Activated T-cell treated with anti-CD3 and anti-CD28 coated beads, Interleukin-2, amount 50 U/mL, for 24 hours (primary cell): ENCODE data around the gene ISY1.
"Not testable (repeated sequence)": the region's sequence is repeated elsewhere in the genome, so short reads cannot be mapped to it uniquely, and the experiment has no call there.

ENCODE experiments used
- DNase-seq: peaks from one replicate; pipeline ENCODE4 v3.0.0-alpha.2; 2020
- H3K27ac Mint-ChIP-seq: 2 replicates; pipeline ENCODE4 v1.8.0; 2020; ENCODE audit warnings: mild to moderate bottlenecking, mixed read lengths
- H3K27me3 Mint-ChIP-seq: 2 replicates; pipeline ENCODE4 v1.8.0; 2020; ENCODE audit warnings: mixed read lengths
- H3K36me3 Mint-ChIP-seq: 2 replicates; pipeline ENCODE4 v1.8.0; 2020; ENCODE audit warnings: low read depth, mixed read lengths
- H3K4me1 Mint-ChIP-seq: 2 replicates; pipeline ENCODE4 v1.8.0; 2020; ENCODE audit warnings: low read depth, mixed read lengths
- H3K4me3 Mint-ChIP-seq: 2 replicates; pipeline ENCODE4 v1.8.0; 2020; ENCODE audit warnings: mild to moderate bottlenecking, moderate library complexity, mixed read lengths
- H3K9me3 Mint-ChIP-seq: 2 replicates; pipeline ENCODE4 v1.8.0; 2020; ENCODE audit warnings: mixed read lengths

ISY1 gene

GRCh38 chr3:129101370-129102138 lies 59.3 kb downstream of the ISY1 start:
- Mint-ChIP-seq H3K36me3 (peaks cover 66% of the 10 kb centered on the region), H3K4me1 (peaks cover 80% of the 10 kb centered on the region), H3K27me3 (no peaks in the 10 kb centered on the region), H3K9me3 (no peaks in the 10 kb centered on the region), H3K4me3 (no peak overlapping the region), H3K27ac (peak overlapping the region; percentile 70)
- no peak for DNase-seq

GRCh38 chr3:129100274-129100673 lies 60.6 kb downstream of the ISY1 start:
- Mint-ChIP-seq H3K9me3 (no peaks in the 10 kb centered on the region), H3K27ac (peak overlapping the region; percentile 70), H3K27me3 (no peaks in the 10 kb centered on the region), H3K4me3 (no peak overlapping the region), H3K4me1 (peaks cover 73% of the 10 kb centered on the region), H3K36me3 (peaks cover 59% of the 10 kb centered on the region)
- no peak for DNase-seq

- peak overlapping the region; percentile 61 for H3K27ac Mint-ChIP-seq
- no peak overlapping the region for H3K4me3 Mint-ChIP-seq
- DNase-seq: no peak
- no peaks in the 10 kb centered on the region for H3K9me3 Mint-ChIP-seq
- peaks cover 29% of the 10 kb centered on the region for H3K4me1 Mint-ChIP-seq
- no peaks in the 10 kb centered on the region for H3K27me3 Mint-ChIP-seq
- peaks cover 63% of the 10 kb centered on the region for H3K36me3 Mint-ChIP-seq
These were observed 65.6 kb downstream of the ISY1 start for GRCh38 chr3:129095285-129095684.

DNA sequence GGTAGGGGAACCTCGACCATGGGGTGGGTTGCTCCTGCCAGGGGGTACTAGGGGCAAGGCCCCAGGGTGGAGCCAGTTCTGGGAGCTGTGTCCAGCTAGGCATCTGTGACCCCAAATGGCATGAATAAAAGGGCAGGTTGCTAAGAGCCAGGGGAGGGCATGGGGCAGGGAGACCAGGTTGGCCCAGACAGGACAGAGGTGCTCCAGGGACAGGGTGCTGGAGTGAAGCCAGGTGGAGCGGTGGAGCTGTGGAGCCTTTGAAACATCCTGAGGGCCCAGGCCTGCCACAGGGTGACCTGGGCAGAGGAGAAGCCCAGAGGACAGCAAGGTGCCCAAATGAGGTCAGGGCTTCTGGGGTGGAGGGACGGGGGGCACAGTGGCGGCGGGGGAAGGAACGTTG lies 72.6 kb downstream of the ISY1 start:
- DNase-seq, H3K27ac Mint-ChIP-seq, H3K9me3 Mint-ChIP-seq, H3K27me3 Mint-ChIP-seq, H3K4me1 Mint-ChIP-seq, H3K4me3 Mint-ChIP-seq: not testable (repeated sequence)
- peaks cover 15% of the 10 kb centered on the region for H3K36me3 Mint-ChIP-seq

DNA sequence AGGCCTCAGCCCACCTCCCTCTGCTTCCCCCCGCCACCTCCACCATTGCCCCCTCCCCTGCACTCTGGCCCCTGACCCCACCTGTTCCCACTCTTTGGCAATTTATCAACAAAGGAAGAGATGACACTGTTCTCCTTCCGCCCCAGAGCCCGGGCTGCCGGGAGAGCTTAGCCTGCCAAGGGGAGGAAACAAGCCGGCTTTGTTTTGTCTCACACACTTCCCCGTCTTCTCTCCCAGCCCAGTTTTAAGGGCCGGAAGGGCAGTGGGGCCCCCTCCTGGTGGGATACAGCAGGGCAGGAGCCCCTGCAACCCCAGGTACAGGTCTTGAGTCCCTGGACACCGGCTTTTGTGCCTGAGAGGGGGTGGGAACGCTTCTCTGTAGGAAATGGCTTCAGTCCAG lies 73.0 kb downstream of the ISY1 start:
- H3K4me1 Mint-ChIP-seq, H3K27me3 Mint-ChIP-seq, DNase-seq, H3K9me3 Mint-ChIP-seq, H3K4me3 Mint-ChIP-seq, H3K27ac Mint-ChIP-seq: not testable (repeated sequence)
- peaks cover 14% of the 10 kb centered on the region for H3K36me3 Mint-ChIP-seq

DNA sequence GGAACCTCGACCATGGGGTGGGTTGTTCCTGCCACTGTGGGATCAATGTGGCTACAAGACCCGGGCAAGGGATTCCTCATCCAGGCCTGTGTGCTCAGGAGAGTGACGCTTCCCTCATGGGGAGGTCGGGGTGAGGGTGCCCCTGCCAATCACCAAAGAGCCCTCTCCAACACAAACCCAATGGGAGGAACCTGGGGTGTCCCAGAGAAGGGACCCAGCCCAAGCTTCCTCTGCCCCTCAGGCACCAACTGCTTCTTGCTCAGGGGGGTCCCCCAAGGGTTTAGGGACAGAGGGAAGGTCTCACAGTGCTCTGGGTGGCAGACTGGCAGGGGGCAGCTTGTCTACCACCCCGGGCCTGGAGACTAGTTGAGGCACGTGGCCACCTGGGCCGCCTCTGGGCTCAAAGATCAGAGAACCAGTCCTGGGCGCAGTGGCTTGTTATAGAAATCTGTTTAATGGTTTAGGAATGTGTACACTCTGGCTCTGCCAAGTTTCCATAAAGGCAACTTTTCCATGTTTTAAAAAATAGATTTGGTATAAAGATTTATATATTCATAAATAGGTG lies 73.6 kb downstream of the ISY1 start:
- Mint-ChIP-seq H3K4me3 (no peak overlapping the region), H3K36me3 (peaks cover 12% of the 10 kb centered on the region), H3K9me3 (no peaks in the 10 kb centered on the region), H3K4me1 (no peaks in the 10 kb centered on the region), H3K27me3 (no peaks in the 10 kb centered on the region), H3K27ac (no peak overlapping the region)
- no peak for DNase-seq

GRCh38 chr3:129085818-129086217 lies 75.0 kb downstream of the ISY1 start:
- Mint-ChIP-seq H3K9me3 (no peaks in the 10 kb centered on the region), H3K4me1 (peaks cover 7% of the 10 kb centered on the region), H3K27me3 (no peaks in the 10 kb centered on the region), H3K36me3 (no peaks in the 10 kb centered on the region), H3K4me3 (no peak overlapping the region), H3K27ac (no peak overlapping the region)
- no peak for DNase-seq

DNA sequence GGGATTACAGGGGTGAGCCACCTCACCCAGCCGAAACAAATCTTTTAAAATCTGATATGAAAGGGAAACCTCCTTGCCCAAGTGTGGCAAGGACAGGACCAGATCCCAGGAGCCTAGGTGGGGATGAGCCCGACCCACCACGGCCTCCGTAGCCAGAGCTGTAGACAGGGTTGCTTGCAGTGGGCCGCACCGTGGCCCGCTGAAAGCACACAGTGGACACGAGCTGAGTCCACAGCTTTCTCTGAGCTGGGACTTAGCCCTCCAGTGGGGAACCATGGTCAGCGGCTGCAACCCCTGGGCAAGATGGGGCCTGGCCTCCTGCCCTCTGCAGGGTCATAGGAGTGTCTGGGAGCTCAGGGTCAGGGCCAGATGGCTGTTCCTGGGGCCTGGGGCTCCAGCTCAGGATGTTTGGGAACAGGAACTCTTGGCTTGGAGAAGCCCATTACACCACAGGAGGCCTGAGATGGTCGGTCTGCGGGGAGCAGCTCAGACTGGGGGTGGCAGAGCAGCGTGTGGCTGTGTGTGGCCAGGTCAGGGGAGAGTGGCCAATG lies 75.6 kb downstream of the ISY1 start:
- H3K4me1 Mint-ChIP-seq: peaks cover 7% of the 10 kb centered on the region
- no peaks in the 10 kb centered on the region for H3K36me3 Mint-ChIP-seq

DNA sequence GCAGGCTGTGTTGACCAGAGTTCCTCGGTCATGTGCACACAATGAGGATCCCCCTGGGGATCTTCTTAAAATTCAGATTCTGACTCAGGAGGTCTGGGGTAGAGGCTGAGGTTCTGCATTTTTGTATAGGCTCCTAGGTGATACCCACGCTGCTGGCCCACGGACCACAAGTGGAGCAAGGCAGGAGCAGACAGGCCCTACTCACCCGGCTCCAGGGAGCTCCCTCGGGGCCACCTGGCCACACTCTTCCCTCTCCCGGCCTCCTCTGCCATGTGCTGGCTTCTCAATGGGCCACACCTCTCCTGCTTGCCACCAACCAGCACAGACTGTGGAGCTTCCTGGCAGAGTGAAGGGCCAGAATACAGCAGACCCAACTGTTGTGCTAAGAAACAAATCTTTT lies 76.4 kb downstream of the ISY1 start:
- H3K27ac Mint-ChIP-seq: no peak overlapping the region
- H3K4me3 Mint-ChIP-seq: no peak overlapping the region
- peaks cover 7% of the 10 kb centered on the region for H3K4me1 Mint-ChIP-seq
- DNase-seq: no peak
- no peaks in the 10 kb centered on the region for H3K36me3 Mint-ChIP-seq
- no peaks in the 10 kb centered on the region for H3K9me3 Mint-ChIP-seq
- H3K27me3 Mint-ChIP-seq: no peaks in the 10 kb centered on the region

More for the DNA sequence above, 75.6 kb downstream of the ISY1 start:
- Mint-ChIP-seq H3K4me3 (no peak overlapping the region), H3K9me3 (no peaks in the 10 kb centered on the region), H3K27ac (no peak overlapping the region), H3K27me3 (no peaks in the 10 kb centered on the region)
- no peak for DNase-seq

GRCh38 chr3:129082026-129082425 lies 78.8 kb downstream of the ISY1 start:
- Mint-ChIP-seq H3K36me3 (no peaks in the 10 kb centered on the region), H3K4me1 (peaks cover 7% of the 10 kb centered on the region), H3K9me3 (no peaks in the 10 kb centered on the region), H3K27ac (no peak overlapping the region), H3K27me3 (no peaks in the 10 kb centered on the region), H3K4me3 (no peak overlapping the region)
- DNase-seq: no peak

GRCh38 chr3:129081503-129081902 lies 79.4 kb downstream of the ISY1 start:
- no peaks in the 10 kb centered on the region for H3K9me3 Mint-ChIP-seq
- H3K36me3 Mint-ChIP-seq: no peaks in the 10 kb centered on the region
- H3K27ac Mint-ChIP-seq: no peak overlapping the region
- no peak overlapping the region for H3K4me3 Mint-ChIP-seq
- no peak for DNase-seq
- H3K27me3 Mint-ChIP-seq: no peaks in the 10 kb centered on the region
- H3K4me1 Mint-ChIP-seq: peaks cover 7% of the 10 kb centered on the region

DNA sequence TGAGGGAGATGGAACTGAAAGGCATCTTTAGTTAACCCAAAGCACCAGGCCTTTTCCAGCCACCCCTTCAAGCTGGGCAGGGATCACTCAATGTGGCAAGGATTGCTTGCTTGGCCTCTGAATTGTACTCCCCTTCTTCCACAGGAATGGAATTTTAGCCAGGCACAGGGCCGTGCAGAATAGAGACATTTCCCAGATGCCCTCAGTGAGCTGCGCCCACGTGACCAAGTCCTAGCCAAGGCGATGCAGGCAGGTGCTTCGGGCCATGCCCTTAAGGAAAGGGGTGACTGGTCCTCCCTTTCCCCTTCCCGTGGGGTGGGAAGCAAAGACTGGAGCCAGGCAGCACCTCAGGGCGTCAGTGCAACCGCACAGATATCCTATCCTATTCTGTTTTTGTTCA lies 82.4 kb downstream of the ISY1 start:
- no peaks in the 10 kb centered on the region for H3K27me3 Mint-ChIP-seq
- no peaks in the 10 kb centered on the region for H3K36me3 Mint-ChIP-seq
- no peak overlapping the region for H3K27ac Mint-ChIP-seq

More for the DNA sequence above, 82.4 kb downstream of the ISY1 start:
- no peak for DNase-seq
- H3K9me3 Mint-ChIP-seq: no peaks in the 10 kb centered on the region
- no peak overlapping the region for H3K4me3 Mint-ChIP-seq
- H3K4me1 Mint-ChIP-seq: peaks cover 7% of the 10 kb centered on the region
